Sigmoid colon (tissue), 4 donors: ENCODE data around the gene RPS19BP1.

Experiments
- CTCF ChIP-seq, 4 experiments: fragments of 450-650 bp in 3 of 4; fragments of 200-600 bp in 1 of 4; IDR thresholded peaks; one replicate each; pipeline ENCODE4 v1.5.1; 2016 to 2019; ENCODE audit warnings: antibody characterized with exemption in 4 of 4, mild to moderate bottlenecking in 3 of 4, moderate library complexity in 2 of 4
- POLR2A ChIP-seq, 2 donors: fragments of 450-650 bp; IDR thresholded peaks; one replicate each; pipeline ENCODE4 v1.6.1; 2016; ENCODE audit warnings: antibody characterized with exemption in 2 of 2, mild to moderate bottlenecking in 2 of 2, moderate library complexity in 2 of 2
- POLR2AphosphoS5 ChIP-seq, 4 donors: sonication (generic); formaldehyde crosslinking; IDR thresholded peaks; one replicate each; pipeline ENCODE4 v1.6.1; 2017; ENCODE audit warnings: antibody characterized with exemption in 4 of 4

GRCh38 chr22:39580006-39580441, 47.5 kb upstream of the RPS19BP1 start:
- TF ChIP-seq CTCF (IDR thresholded peaks at IDR 0.05) (no peak), POLR2A (IDR thresholded peaks at IDR 0.05) (no peak), POLR2AphosphoS5 (IDR thresholded peaks at IDR 0.05) (no peak)
